NCI-H526 (cell line): ENCODE measurements around the gene NDUFV1.
"Not testable (repeated sequence)": the region's sequence is repeated elsewhere in the genome, so short reads cannot be mapped to it uniquely, and the experiment has no call there.

Experiments
- DNase-seq, 2 experiments: peaks; one replicate each; lab custom pipeline; 2025; lab: John Stamatoyannopoulos, UW

Gene NDUFV1

GRCh38 chr11:67627812-67628624 is 21.3 kb downstream of the NDUFV1 start:
- peak in 1 of 2 experiments; percentile 64 for DNase-seq

GRCh38 chr11:67628710-67629385 is 22.1 kb downstream of the NDUFV1 start:
- DNase-seq, result peak in 1 of 2 experiments; percentile 56

DNA sequence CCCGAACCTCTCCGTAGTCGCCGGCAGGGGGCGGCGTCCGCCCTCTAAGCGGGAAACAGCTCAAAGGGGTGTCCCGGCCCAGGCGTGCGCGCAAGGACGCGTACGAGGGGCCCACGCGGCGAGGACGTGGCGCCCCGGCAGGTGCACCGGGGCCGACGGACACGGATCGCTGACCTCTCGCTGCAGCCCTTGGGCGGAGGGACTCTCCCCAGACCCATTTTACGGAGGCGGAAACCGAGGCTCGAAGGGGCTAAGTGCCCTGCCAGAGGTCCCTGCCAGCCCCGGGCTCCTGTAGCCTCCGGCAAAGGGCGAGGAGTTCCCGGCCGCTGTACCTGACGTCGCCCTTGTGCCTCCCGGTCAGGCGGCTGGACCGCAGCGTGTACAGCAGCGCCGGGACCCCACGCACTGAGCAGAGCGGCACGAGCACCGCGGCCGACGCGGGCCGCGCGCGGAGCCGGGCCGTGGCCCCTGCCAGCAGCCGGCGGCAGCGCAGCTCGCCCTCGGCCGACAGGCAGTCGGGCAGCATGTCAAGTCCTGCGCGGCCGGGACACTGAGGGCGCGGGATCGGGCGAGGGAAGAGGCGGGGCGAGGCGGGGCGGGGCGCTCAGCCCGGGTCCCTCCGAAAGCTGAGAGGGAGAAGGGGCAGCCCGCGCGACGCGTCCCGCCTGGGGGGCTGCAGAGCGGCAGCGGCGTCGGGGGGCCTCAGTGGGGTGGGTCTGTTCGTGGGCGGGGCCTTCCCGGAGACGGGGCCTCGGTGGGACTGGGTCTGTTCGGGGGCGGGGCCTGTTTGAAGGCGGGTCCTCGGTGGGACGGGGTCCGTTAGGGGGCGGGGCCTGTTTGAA is 22.9 kb downstream of the NDUFV1 start, which contains the start of gene NUDT8:
Gene NUDT8 (minus strand): TSS at position 552 of the 842 bp plus-strand sequence. CDS start 26 bp downstream, at position 526.
- peak; percentile 92 to 97 for DNase-seq

GRCh38 chr11:67630228-67630942 is 23.6 kb downstream of the NDUFV1 start:
- DNase-seq, result peak; percentile 94 to 100

GRCh38 chr11:67630943-67631331 is 24.2 kb downstream of the NDUFV1 start:
- DNase-seq, result no peak

DNA sequence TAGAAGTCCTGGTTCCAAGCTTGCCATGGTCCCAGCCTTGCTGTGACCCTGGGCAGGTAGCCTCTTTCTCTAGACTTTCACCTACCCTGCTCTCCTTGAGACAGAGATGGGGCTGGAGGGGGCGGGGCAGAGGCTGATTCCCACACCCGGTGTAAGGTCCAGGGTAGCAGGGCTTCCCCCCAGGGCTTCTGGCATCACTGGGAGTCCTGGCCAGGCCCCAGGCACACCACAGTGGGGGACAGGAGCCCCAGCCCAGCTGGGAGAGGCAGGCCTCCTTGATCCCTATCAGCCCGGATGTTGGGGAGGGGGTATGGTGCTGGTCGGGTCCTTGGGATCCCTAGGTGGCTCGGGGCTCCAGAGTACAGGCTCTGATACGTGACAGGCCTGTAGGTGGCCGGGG is 24.7 kb downstream of the NDUFV1 start:
- DNase-seq, result no peak

DNA sequence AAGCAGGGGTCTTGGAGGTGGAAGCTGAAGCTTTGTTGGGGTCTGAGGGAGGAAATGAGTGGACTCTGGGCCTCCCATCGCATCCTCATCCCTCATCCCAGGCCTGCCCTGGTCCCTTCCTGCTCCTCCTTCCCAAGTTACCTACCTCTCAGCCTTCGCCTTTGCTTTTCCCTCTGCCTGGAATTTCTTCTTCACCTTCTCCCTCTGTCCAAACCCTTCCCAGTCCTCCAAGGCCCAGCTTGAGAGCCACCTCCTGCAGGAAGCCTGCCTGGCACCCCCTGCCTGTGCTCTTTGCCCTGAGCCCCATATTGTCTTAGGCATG is 25.1 kb downstream of the NDUFV1 start:
- DNase-seq, result no peak

DNA sequence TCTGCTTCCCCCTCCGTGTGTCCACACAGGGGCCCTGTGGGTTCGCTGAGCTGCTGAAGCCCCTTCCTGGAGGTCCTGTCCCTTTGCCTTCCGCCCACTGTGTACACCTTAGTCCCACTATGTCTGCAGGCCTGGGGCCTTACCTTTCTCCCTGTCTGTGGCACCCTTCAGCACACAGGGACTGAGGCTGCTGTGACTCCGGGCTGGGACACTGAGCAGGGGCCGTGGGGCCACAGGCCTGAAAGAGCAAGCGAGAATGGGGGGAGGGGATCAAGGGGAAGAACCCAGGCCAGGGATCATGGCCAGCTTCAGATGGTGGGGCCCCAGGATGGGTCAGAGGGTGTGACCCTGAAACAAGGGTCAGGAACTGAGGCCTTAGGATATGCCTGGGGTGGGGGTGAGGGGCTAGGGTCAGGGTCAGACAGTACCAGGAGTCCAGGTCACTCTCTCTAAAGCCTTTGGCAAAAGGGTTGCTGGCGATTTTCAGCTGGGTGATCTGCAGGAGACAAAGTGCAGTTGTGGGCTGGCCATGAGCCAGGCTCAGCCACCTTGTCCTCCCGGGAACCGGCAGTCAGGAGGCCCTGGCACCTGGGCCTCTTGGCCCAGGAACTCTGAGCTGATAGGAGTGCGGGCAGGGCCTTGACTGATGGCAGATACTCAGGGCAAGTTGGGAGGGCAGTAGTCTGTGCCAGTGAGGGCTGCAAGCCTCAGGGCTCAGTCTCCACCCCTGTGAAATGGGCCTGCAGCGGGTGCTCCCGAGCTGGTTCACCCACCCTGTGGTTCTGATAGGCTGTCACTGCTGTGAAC is 25.6 kb downstream of the NDUFV1 start:
- DNase-seq, result no peak

GRCh38 chr11:67632982-67633755 is 26.4 kb downstream of the NDUFV1 start:
- no peak for DNase-seq

DNA sequence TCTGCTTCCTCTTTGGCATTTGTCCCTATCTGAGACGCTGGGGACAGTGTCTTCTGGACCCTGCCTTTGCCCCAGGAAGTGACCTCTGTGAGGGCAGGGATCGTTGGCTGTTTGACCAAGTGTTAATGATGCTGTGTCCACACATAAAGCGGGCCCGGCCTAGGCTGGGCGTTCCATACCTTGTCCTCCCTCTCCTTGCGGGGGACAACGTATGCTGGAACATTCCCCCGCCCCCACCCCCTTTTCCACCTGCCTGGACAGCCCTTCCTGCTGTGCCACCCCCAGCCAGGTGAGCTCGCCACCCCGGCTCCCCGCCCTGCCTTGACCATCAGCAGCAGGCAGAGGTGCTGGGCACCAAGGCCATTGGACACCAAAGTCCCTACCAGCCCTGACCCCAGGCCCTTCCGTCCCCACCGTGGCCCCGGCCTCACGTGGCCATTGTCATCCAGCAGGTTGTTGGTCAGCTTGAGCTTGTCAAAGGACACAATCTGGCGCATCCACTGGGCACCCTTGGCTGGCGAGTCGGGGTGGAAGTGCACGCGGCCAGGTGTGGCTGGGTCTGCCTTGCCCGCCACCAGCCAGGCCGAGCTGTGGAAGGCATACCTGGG is 27.1 kb downstream of the NDUFV1 start:
- no peak for DNase-seq

GRCh38 chr11:67634366-67635230 is 27.9 kb downstream of the NDUFV1 start:
- DNase-seq, result peak in 1 of 2 experiments; percentile 48

DNA sequence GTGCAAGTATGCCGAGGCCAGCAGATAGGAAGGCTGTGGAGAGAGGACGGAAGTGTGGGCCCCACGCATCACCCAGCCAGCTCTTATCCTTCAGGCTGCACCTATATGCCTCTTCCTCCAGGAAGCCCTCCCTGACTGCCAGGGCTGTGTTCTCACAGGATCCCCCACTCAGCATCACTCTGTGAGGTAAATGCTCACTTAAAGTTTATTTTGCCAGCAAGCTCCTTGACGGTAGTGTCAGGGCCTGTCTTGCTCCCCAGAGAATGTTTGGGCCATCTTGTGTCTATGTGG is 28.4 kb downstream of the NDUFV1 start:
- no peak for DNase-seq

DNA sequence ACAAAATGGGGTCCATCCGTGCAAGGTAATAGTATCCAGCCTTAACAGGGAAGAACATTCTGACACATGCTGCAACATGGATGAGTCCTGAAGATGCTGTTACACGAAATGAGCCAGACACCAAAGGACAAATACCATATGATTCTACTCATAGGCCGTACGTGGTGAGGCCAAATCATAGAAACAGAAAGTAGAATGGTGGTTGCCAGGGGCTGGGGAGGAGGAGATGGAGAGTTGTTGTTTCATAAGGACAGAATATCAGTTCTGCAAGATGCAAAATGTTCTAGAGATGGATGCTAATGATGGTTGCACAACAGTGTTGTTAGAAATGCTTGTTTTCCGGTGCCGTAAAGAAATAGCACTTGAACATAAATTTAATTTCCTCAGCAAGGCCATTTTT is 30.2 kb downstream of the NDUFV1 start:
- DNase-seq, result no peak

- not testable (repeated sequence) for DNase-seq
These were observed 30.7 kb downstream of the NDUFV1 start for GRCh38 chr11:67637441-67637840.

DNA sequence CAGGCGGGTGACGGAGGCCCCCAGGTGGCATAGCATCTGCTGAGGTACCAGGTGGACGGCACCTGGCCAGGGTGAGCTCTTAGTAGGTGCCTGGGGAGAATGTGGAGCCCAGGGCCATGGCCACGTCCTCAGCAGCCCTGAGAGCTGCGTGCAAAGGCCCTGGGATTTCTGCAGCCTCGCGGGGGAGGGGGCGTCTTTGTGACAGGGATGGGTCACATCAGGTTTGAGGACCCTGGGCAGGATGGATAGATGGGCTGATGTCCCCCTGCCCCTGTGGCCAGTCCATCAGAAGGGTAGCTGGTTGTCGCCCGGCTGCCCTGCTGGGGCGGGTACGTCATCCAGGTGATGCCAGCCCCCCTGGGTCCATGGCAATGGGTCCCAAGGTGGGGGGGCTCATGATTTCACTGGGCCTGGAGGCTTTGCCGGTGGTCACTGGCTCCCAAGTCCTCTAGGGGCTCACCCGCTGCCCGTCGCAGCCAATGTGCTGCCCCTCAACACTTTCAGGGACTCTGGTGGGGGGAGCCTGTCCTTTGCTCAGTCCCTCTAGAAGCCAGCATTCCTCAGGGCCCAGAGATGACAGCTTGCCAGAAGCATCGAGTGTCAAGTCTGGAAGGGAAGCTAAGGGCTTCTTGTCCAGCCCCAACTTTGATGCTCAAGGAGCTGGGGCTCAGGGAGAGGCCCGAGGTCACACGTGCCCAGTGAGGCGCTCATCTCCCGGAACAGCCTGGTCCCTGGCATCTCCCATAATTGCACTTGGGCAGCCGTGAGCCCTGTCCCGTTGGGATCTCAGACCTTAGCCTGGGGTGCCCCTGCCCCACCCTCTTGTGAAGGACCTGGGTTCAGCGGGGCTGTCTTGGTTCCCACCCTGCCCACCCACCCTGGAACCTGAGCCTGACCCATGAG is 32.0 kb downstream of the NDUFV1 start:
- no peak for DNase-seq

DNA sequence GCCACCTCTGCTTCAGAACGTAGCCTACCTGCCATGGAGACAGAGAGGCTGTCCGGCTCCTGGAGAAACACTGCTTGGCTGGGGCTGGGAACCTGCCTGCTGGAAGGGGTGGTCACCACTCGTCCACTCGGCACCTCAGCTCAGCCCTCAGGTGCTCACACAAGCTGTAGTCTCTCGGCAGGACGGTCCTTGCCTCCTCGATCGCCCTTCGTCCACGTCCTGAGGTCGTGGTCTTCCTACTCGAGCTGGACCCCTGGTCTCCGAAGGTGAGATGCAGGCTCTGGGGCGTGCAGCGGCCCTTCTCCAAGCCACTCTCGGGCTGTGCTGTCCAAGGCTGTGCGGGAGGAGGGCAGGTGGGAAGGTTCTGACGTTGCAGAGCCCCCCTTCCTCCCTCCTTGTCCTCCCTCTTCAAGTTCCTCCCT is 32.7 kb downstream of the NDUFV1 start, which contains the start of gene TBX10:
Gene TBX10 (minus strand): TSS at position 326 of the 422 bp plus-strand sequence. CDS start 291 bp downstream, at position 35.
- no peak for DNase-seq

DNA sequence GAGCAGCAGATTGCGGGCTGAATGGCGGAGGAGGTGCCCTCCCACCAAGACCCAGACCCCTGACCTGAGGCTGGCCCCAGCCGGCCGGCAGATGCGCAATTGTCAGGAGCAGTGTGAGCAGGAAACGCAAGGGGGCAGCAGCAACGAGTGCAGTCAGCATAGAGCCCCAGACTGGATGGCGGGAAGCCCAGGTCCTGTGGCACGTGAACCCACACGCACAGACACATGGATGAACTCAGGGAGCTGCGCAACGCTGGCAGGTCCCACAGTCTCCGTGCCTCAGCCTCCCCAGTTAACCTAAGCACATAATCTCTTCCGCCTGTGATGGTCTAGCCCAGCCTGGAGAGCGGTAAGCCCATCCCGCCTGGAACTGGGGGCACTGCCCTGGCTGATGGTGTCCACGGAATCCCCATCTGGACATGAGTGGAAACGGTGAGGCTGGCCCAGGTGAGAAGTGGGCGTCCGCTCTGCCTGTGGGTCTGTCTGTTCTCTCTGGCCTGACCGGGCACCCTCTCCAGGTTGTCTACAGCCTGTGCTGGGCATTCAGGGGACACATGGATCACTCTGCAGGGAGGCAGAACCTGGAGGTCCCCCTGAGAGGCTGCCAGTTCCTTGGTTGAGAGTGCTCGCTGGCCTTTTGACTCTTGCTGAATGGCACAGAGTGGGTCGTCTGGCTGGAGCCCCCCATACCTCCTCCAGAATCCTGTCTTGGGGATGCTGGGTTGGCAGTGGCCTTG is 33.5 kb downstream of the NDUFV1 start:
- DNase-seq, result peak; percentile 31 to 87
